WI38 (cell line): ENCODE measurements around the gene ITGA3.

Source experiments
- H3K4me3 ChIP-seq: 2 replicates; pipeline ENCODE4 v1.5.1; 2011; ENCODE audit warnings: low read depth, mild to moderate bottlenecking, control low read depth, low read length
- CTCF ChIP-seq: IDR thresholded peaks from 2 replicates; pipeline ENCODE4 v1.5.1; 2012; ENCODE audit warnings: low read depth, mild to moderate bottlenecking, control low read depth, low read length

The ITGA3 gene

GRCh38 chr17:50095626-50096037 is 39.7 kb downstream of the ITGA3 start:
- no peak for TF ChIP-seq CTCF
- H3K4me3 ChIP-seq = peak overlapping the region; percentile 81

GRCh38 chr17:50096092-50096491 is 40.2 kb downstream of the ITGA3 start:
- H3K4me3 ChIP-seq = peak overlapping the region; percentile 81
- no peak for TF ChIP-seq CTCF

- H3K4me3 ChIP-seq = no peak overlapping the region; the same call in 1 of the 2 replicates
- no peak for TF ChIP-seq CTCF
These were observed 40.8 kb downstream of the ITGA3 start for GRCh38 chr17:50096758-50097157.

- H3K4me3 ChIP-seq = no peak overlapping the region
- TF ChIP-seq CTCF = no peak
These were observed 41.5 kb downstream of the ITGA3 start for GRCh38 chr17:50097455-50097854.

- no peak for TF ChIP-seq CTCF
- H3K4me3 ChIP-seq = no peak overlapping the region
These were observed 42.0 kb downstream of the ITGA3 start for GRCh38 chr17:50097926-50098325.

- H3K4me3 ChIP-seq = no peak overlapping the region
- no peak for TF ChIP-seq CTCF
These were observed 42.7 kb downstream of the ITGA3 start for GRCh38 chr17:50098583-50098982.

GRCh38 chr17:50099003-50099402 is 43.1 kb downstream of the ITGA3 start:
- no peak overlapping the region for H3K4me3 ChIP-seq
- TF ChIP-seq CTCF = no peak
